Natural killer cell treated with Interleukin-12 subunit alpha and Interleukin-12 subunit beta and Interleukin-15 and Interleukin-18, amount 100 ng/mL, for 72 hours (primary cell): Measurements from ENCODE around the gene DPH5. TPM values are rescaled to one million over a fixed set of nuclear protein-coding genes. Genes with fewer than 3 reads are reported as not detected.

ENCODE experiments used
- ATAC-seq, 2 donors: fragments of 150-1000 bp; cut with Tn5 transposase in 1 of 2; sonication (Bioruptor Pico), chemical (Tn5 transposase) in 1 of 2; 2 replicates each; pipeline ENCODE4 v1.10.0; 2021
- DNase-seq: peaks from one replicate; pipeline ENCODE4 v3.0.0; 2022; ENCODE audit warnings: low spot score
- H3K27ac Mint-ChIP-seq, 2 donors: 1 replicate in 1 of 2; 2 replicates in 1 of 2; pipeline ENCODE4 v1.8.0; 2022; ENCODE audit warnings: mixed read lengths in 2 of 2, mild to moderate bottlenecking in 1 of 2, moderate library complexity in 1 of 2
- H3K27me3 Mint-ChIP-seq, 2 donors: 1 replicate in 1 of 2; 2 replicates in 1 of 2; pipeline ENCODE4 v1.8.0; 2022; ENCODE audit warnings: mixed read lengths in 2 of 2
- H3K36me3 Mint-ChIP-seq: one replicate; pipeline ENCODE4 v1.8.0; 2022; ENCODE audit warnings: mixed read lengths
- H3K4me1 Mint-ChIP-seq, 2 donors: 1 replicate in 1 of 2; 2 replicates in 1 of 2; pipeline ENCODE4 v1.8.0; 2022; ENCODE audit warnings: low read depth in 2 of 2, mixed read lengths in 2 of 2, mild to moderate bottlenecking in 1 of 2
- H3K4me3 Mint-ChIP-seq: one replicate; pipeline ENCODE4 v1.8.0; 2022; ENCODE audit warnings: mixed read lengths
- H3K9me3 Mint-ChIP-seq: 2 replicates; pipeline ENCODE4 v1.8.0; 2022; ENCODE audit warnings: mixed read lengths
- total RNA-seq, 2 donors: library from RNA; stranded (reverse); gene quantifications; one replicate each; pipeline ENCODE4 v1.2.3, GENCODE V29; 2022

The DPH5 gene
- total RNA-seq, 2 donors from 2014 or later, result 20.1 to 28.9 TPM

DNA sequence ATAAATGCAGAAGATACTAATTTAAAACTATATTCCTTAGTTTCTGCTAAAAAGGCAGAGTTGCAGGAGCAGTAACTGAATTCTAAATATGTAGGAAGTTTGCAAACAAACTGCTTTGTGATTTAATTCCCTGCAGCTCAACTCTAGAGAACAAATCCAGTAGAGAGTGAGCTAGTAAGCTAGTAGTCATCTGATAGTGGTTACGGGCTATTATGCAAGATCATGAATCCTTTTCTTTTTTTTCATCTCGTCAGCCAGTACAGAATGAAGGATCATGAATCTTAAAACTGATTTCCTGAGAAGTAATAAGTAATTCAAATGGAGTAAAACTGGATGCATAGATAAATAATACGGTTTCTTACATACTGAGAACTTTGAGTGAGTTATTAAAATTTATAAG, 3.3 kb downstream of the DPH5 start:
- DNase-seq, result no peak
- Mint-ChIP-seq H3K4me3 (no peak overlapping the region), H3K9me3 (no peaks in the 10 kb centered on the region), H3K27ac (no peak overlapping the region), H3K36me3 (peaks cover 12% of the 10 kb centered on the region), H3K27me3 (no peaks in the 10 kb centered on the region), H3K4me1 (peaks cover 8 to 14% of the 10 kb centered on the region in 2 donors)
- ATAC-seq, result no peak

DNA sequence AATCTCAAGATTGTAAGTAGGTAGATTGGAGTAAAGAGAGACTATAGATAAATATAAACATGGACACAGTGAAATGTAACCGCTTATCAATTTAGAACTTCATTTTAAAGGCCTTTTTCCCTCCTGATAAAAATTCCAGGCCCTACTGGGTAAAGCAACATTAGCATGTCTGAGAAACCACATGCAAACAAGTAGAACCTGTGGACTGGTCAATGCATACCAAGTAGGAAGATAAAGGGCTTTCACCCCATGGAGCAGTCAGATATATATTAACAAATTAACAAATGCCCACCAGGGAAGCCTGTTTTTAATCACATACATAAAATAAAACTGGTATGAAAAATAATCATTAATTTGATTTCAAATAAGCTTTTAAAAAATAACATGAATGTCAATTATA, 8.1 kb downstream of the DPH5 start:
- Mint-ChIP-seq H3K36me3 (peaks cover 14% of the 10 kb centered on the region), H3K27ac (no peak overlapping the region), H3K4me3 (no peak overlapping the region), H3K9me3 (no peaks in the 10 kb centered on the region), H3K4me1 (peaks cover 4 to 7% of the 10 kb centered on the region in 2 donors), H3K27me3 (no peaks in the 10 kb centered on the region)
- ATAC-seq (no peak), DNase-seq (no peak)

DNA sequence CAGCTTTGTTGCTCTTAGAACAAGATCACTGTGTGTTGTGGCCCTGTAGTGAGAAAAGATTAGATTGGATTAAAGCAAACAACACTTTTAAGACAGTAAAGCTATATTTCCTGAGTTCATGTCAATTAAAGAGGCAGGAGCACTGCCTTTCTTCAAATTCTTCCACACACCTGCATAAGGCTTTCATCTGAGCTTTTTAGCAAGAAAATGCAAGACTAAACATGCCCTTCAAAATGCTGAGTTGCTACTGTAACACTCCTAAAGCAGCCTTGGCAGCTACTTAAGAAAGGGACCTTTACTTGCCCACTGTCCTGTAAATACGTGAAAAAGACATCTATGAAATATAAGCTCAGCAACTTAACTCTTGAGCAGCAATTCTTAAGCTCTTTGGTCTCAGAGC, 11.8 kb downstream of the DPH5 start:
- no peak overlapping the region for H3K4me3 Mint-ChIP-seq
- H3K27me3 Mint-ChIP-seq, result no peaks in the 10 kb centered on the region
- no peak overlapping the region for H3K27ac Mint-ChIP-seq
- peaks cover 0 to 4% of the 10 kb centered on the region in 2 donors for H3K4me1 Mint-ChIP-seq
- no peak for ATAC-seq
- no peaks in the 10 kb centered on the region for H3K9me3 Mint-ChIP-seq
- H3K36me3 Mint-ChIP-seq, result peaks cover 21% of the 10 kb centered on the region
- no peak for DNase-seq

DNA sequence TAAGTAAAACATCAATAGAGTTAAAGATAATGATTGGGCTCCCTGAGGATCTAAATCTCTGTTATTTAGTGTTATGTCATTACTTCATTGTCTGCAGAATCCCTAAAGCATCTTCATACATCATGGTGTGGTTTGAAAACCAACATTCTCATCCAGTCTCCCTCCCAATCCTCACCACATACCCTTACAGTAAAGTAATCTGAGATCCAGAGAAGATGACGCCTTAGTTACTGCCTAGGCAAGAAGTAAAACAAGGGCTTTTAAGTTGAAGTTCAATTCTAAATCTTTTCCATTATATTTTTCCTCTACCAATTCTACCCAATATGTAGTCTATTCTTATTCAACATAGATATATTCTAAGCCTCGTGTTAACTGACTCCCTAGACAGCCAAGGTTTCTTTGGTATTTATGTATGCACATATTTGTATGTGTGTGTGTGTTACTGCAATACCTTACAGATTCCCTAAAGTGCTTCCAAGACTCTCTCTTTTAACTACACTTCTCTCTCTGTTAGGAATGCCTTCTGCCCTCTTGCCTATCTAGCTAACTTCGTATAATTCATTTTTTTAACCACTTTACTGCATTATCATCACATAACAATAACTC, 17.3 kb downstream of the DPH5 start:
- Mint-ChIP-seq H3K27me3 (no peaks in the 10 kb centered on the region), H3K4me1 (peaks cover 18 to 22% of the 10 kb centered on the region in 2 donors), H3K9me3 (peaks cover 2% of the 10 kb centered on the region), H3K4me3 (no peak overlapping the region), H3K27ac (no peak overlapping the region), H3K36me3 (peaks cover 33% of the 10 kb centered on the region)
- ATAC-seq (no peak), DNase-seq (no peak)

DNA sequence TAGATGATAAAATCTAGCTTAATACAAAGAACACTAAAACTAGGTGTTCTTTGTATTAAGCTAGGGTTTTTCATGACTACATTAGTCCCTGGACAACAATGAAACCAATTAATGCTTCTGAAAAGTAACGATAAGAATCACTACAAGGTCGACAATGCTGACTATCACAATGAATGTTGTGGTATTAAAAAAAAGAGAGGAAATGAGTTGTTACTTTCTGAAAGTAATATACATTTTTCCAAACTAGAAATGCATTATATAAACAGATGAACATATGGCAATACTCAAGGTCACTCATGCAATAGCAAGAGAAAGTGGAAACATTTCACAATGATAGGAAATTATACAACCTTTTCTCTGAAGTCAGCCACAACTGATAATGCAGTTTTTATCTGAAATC, 19.0 kb downstream of the DPH5 start:
- DNase-seq (no peak), ATAC-seq (peak; percentile 24 to 51)
- H3K4me3 Mint-ChIP-seq, result peak overlapping the region; percentile 7
- peaks cover 18 to 25% of the 10 kb centered on the region in 2 donors for H3K4me1 Mint-ChIP-seq
- peak overlapping the region; percentile 65 to 83 for H3K27ac Mint-ChIP-seq
- peaks cover 2% of the 10 kb centered on the region for H3K9me3 Mint-ChIP-seq
- peaks cover 25% of the 10 kb centered on the region for H3K36me3 Mint-ChIP-seq
- no peaks in the 10 kb centered on the region for H3K27me3 Mint-ChIP-seq

DNA sequence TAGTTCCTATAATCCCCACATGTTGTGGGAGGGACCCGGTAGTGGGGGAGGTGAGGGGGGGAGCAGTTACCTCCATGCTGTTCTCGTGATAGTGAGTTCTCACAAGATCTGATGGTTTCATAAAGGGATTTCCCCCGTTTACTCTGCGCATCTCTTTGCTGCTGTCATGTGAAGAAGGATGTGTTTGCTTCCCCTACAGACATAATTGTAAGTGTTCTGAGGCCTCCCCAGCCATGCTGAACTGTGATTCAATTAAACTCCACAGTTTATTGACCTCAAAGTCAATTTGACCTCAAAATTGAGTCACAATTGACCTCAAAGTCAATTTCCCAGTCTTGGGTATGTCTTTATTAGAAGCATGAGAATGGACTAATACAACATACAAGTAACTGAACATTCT, 19.7 kb downstream of the DPH5 start:
- DNase-seq, result no peak
- peak overlapping the region; percentile 65 to 83 for H3K27ac Mint-ChIP-seq
- peaks cover 18 to 25% of the 10 kb centered on the region in 2 donors for H3K4me1 Mint-ChIP-seq
- peak; percentile 64 to 70 for ATAC-seq
- H3K36me3 Mint-ChIP-seq, result peaks cover 27% of the 10 kb centered on the region
- H3K9me3 Mint-ChIP-seq, result peaks cover 2% of the 10 kb centered on the region
- peak overlapping the region; percentile 57 for H3K4me3 Mint-ChIP-seq
- no peaks in the 10 kb centered on the region for H3K27me3 Mint-ChIP-seq

DNA sequence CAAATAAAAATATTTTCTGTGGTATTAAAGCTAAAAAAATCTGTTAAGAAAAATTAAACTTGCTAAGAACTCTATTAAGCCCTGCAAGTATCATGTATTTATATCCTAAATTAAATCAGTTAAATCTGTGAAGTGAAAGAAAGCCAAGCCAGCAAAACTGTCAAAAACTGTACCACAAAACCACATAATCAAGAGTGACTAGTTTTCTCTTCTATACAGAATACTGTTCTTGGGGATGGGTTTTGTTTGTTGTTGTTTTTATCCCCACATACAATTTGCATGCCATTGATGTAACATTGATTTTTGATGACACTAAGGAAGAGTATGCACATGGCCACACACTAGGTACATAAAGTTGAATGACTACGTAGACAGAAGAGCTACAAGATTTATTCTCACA, 20.4 kb downstream of the DPH5 start:
- DNase-seq (no peak), ATAC-seq (no peak)
- no peaks in the 10 kb centered on the region for H3K27me3 Mint-ChIP-seq
- H3K4me3 Mint-ChIP-seq, result peak overlapping the region; percentile 33
- H3K36me3 Mint-ChIP-seq, result peaks cover 28% of the 10 kb centered on the region
- H3K27ac Mint-ChIP-seq, result peak overlapping the region; percentile 8 to 61
- peaks cover 18 to 25% of the 10 kb centered on the region in 2 donors for H3K4me1 Mint-ChIP-seq
- H3K9me3 Mint-ChIP-seq, result peaks cover 2% of the 10 kb centered on the region

DNA sequence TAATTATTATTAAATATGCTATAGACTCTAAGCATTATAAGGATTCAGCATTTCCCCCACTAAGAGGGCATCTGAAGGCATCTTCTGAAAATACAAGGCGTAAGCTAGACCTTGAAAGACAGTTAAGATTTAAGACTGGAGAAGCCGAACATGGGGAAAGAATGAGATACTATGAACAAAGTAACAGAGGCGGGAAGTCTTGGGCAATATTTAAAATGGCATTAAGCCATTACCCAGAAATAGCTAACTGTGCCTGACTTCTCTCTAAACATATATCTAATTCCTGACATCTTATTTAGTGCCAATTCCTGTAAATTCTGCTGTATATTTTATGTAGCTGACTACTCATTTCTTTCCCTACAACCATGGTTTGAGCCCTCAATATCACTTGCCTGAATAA, 20.9 kb downstream of the DPH5 start:
- peaks cover 18 to 25% of the 10 kb centered on the region in 2 donors for H3K4me1 Mint-ChIP-seq
- no peak for DNase-seq
- H3K4me3 Mint-ChIP-seq, result no peak overlapping the region
- no peak overlapping the region for H3K27ac Mint-ChIP-seq
- ATAC-seq, result no peak
- peaks cover 2% of the 10 kb centered on the region for H3K9me3 Mint-ChIP-seq
- H3K36me3 Mint-ChIP-seq, result peaks cover 30% of the 10 kb centered on the region
- H3K27me3 Mint-ChIP-seq, result no peaks in the 10 kb centered on the region

DNA sequence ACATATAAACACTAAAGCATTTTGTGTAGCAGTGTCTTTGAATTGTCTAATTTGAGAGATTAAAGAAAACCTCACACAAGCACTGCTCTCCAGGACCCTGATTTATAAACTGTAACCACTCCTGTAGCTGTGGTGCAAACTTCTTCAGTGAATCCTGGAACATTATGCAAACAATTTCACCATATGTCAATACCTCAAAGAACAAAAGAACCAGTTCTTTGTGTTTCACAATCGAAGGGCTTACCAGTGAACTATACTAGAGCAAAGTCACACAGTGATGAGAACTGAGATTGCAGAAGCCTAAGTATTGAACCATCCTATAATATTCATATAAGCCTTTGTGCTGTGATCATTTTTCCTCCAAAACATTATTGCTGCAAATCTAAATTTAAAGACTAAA, 21.5 kb downstream of the DPH5 start:
- Mint-ChIP-seq H3K27ac (no peak overlapping the region), H3K9me3 (peaks cover 2% of the 10 kb centered on the region), H3K27me3 (no peaks in the 10 kb centered on the region), H3K4me3 (no peak overlapping the region), H3K36me3 (peaks cover 30% of the 10 kb centered on the region), H3K4me1 (peaks cover 18 to 25% of the 10 kb centered on the region in 2 donors)
- DNase-seq, result no peak
- ATAC-seq, result peak; percentile 57 to 72

DNA sequence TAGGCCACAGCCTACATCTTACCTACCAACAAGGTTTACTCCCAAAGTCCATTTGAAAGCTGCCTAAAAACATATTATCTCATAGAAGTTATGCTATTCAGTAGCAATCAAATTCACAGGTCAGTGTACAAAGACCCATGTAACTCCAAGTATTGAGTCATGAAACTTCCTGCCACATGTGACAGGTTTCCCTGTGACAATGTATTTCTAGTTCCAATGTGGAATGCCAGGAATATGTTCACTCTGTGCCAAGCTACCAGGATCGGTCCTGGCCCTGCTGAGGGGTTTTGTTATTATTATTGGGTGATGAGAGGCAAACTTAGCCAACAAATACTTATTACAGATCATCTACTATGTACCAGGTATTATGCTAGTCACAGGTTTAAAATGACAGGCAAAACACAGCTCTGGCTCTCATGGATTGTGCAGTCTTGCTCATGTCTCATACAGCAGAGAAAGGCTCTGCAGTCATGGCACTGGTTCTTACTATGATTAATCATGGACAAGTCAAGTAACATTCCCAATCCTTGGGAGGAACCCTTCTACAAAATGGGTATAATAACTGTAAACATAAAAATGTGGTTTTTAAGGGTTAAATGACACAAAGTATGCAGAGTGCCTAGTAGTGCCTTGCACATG, 22.5 kb downstream of the DPH5 start:
- Mint-ChIP-seq H3K9me3 (peaks cover 2% of the 10 kb centered on the region), H3K4me3 (no peak overlapping the region)

DNA sequence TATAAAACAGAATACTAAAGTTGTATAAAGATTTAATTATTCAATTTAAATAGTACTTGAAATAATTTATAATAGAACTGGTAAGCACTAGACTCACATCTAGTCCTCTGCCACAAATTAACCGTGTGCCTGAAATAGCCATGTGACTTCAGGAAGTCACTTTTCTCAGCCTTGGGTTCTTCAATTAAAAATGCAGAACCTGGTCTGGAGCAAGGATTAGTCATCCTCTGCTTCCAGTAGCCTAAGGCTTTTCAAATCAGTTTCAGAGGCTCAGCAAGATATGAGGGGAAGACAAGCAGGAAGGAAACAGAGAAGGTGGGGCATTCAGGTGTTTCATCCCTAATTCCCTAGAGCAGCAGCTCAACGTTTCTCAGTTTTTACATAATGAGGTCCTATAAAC, 23.0 kb downstream of the DPH5 start:
- H3K4me1 Mint-ChIP-seq, result peaks cover 18 to 19% of the 10 kb centered on the region in 2 donors
- ATAC-seq (no peak), DNase-seq (no peak)
- peaks cover 2% of the 10 kb centered on the region for H3K9me3 Mint-ChIP-seq
- no peak overlapping the region for H3K27ac Mint-ChIP-seq
- no peak overlapping the region for H3K4me3 Mint-ChIP-seq
- no peaks in the 10 kb centered on the region for H3K27me3 Mint-ChIP-seq
- H3K36me3 Mint-ChIP-seq, result peaks cover 26% of the 10 kb centered on the region

More for the DNA sequence above, 22.5 kb downstream of the DPH5 start:
- Mint-ChIP-seq H3K27ac (no peak overlapping the region), H3K4me1 (peaks cover 18 to 19% of the 10 kb centered on the region in 2 donors), H3K36me3 (peaks cover 22% of the 10 kb centered on the region), H3K27me3 (no peaks in the 10 kb centered on the region)
- no peak for ATAC-seq
- DNase-seq, result no peak

DNA sequence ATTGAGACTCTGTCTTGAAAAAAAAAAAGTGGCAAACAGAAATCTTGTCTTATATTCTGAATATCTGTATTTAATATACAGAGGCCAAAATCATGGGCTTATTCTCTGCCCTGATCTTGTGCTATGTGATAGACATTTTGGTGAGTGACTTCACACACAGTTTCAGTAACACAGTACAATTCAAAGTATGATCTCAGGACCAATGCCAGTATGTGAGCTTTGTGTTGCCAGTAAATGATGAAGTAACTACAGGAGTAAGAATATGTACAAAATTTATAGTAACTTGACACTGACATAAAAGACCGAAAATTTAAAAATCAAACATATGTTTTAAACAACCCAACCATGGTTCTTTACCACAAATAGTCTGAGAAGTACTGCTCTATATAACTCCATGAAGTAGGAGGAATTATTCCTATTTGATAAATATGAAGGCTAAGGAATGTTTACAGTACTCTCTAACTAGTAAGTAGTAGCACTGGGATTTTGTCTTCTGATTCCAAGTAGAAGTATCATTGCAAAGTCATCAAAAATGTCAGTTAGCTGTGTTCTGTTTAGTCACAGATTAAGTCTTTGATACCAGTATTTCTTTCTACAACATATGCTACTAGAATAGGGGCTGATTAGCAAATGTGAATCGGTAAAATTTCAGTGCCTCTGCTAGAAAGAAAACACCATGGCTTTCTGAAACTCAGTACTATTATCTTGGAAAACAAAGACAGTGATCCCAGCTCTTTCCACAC, 25.3 kb downstream of the DPH5 start:
- Mint-ChIP-seq H3K27ac (no peak overlapping the region), H3K4me1 (peaks cover 7 to 13% of the 10 kb centered on the region in 2 donors), H3K9me3 (no peaks in the 10 kb centered on the region), H3K4me3 (no peak overlapping the region), H3K36me3 (peaks cover 19% of the 10 kb centered on the region), H3K27me3 (no peaks in the 10 kb centered on the region)
- no peak for ATAC-seq
- no peak for DNase-seq

DNA sequence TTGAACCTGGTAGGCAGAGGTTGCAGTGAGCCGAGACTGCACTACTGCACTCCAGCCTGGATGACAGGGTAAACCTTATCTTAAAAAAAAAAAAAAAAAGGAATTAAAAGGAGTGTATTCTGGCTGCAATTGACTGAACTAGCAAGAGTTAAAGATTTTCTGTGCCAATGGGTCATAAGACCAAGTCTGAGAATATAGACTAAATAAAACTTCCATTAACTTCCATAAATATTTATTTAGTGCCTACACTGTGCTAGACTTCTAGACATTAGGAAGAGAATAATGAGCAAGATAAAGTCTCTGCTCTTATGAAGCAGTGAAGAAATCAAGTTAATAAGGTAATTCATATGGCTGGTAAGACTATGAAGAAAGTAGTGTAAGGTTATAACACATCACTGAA, 27.2 kb downstream of the DPH5 start:
- H3K27ac Mint-ChIP-seq, result no peak overlapping the region
- H3K36me3 Mint-ChIP-seq, result peaks cover 15% of the 10 kb centered on the region
- ATAC-seq, result no peak

More for the DNA sequence above, 27.2 kb downstream of the DPH5 start:
- no peak overlapping the region for H3K4me3 Mint-ChIP-seq
- H3K27me3 Mint-ChIP-seq, result no peaks in the 10 kb centered on the region
- peaks cover 0 to 5% of the 10 kb centered on the region in 2 donors for H3K4me1 Mint-ChIP-seq
- DNase-seq, result no peak
- H3K9me3 Mint-ChIP-seq, result no peaks in the 10 kb centered on the region
